ENCODE data around the gene DPY30. TPM values are rescaled to one million over a fixed set of nuclear protein-coding genes. Genes with fewer than 3 reads are reported as not detected.
"Not testable (repeated sequence)": the region's sequence is repeated elsewhere in the genome, so short reads cannot be mapped to it uniquely, and the experiment has no call there.

Gene DPY30
- polyA plus RNA-seq, 1 of the 3 experiments (the other 2 are of a cell fraction): 155 TPM

DNA sequence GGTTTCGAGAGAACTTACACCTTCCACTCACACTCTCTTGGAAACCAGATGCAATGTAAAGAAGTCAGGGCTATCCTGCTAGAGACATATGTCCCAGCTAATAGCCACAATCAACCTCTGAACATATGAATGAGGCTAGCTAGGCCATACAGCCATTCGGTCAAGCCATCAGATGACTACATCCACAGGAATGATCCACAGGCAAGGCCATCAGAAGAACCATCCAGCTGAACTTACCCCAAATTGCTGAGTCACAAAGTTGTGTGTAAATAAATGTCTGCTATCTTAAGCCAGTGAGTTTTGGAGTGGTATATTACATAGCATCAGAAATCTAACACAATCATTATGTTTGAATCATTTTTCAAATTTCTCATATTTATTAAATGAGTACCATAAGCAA is 18.5 kb upstream of the DPY30 start:
- Histone ChIP-seq H3F3A (replicated peaks; ENCODE audit: insufficient read depth) (peaks cover 7% of the 10 kb centered on the region), H3K4me1 (ENCODE audit: control insufficient read depth in 1 of 2, insufficient read depth in 2 of 2, low read depth in 1 of 2, low read length in 1 of 2) (peaks cover 0 to 4% of the 10 kb centered on the region in 2 experiments; a peak in 2 of 4 replicates), H3K79me2 (ENCODE audit: insufficient read depth) (no peaks in the 10 kb centered on the region), H2AFZ (ENCODE audit: low read depth) (no peak overlapping the region), H3K27me3 (ENCODE audit: insufficient read depth) (no peaks in the 10 kb centered on the region), H3K4me2 (no peak overlapping the region), H3K27ac (ENCODE audit: low read depth in 2 of 2, low read length in 1 of 2) (no peak overlapping the region), H3K9me2 (no peaks in the 10 kb centered on the region), H3K36me3 (replicated peaks in 1 of 2; ENCODE audit: control insufficient read depth in 1 of 2, insufficient read depth in 2 of 2, low read length in 1 of 2) (no peaks in the 10 kb centered on the region), H3K4me3 (ENCODE audit: low read depth in 2 of 2, low read length in 1 of 2) (no peak overlapping the region), H4K20me1 (ENCODE audit: insufficient read depth) (no peaks in the 10 kb centered on the region), H3K9me3 (no peaks in the 10 kb centered on the region), H3K9ac (no peak overlapping the region)
- POLR2A ChIA-PET: no interaction called here
- no peak for DNase-seq
- CTCF ChIA-PET: no interaction called here
- TF ChIP-seq, protein P1, sequence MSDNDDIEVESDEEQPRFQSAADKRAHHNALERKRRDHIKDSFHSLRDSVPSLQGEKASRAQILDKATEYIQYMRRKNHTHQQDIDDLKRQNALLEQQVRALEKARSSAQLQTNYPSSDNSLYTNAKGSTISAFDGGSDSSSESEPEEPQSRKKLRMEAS (IDR thresholded peaks at IDR 0.05; ENCODE audit: low read depth): no peak
- TF ChIP-seq TCF12 (IDR thresholded peaks at IDR 0.05) (no peak), ELF1 (IDR thresholded peaks at IDR 0.05) (no peak), TAF1 (IDR thresholded peaks at IDR 0.05; ENCODE audit: borderline replicate concordance, low read depth, low read length) (no peak), MXI1 (IDR thresholded peaks at IDR 0.05; ENCODE audit: low read depth, low read length) (no peak), CHD2 (IDR thresholded peaks at IDR 0.05; ENCODE audit: low read length, partially characterized antibody) (no peak), FOSL2 (IDR thresholded peaks at IDR 0.05; ENCODE audit: borderline replicate concordance, low read depth) (no peak), RFX5 (IDR thresholded peaks at IDR 0.05; ENCODE audit: low read length) (no peak), GABPA (IDR thresholded peaks at IDR 0.05; ENCODE audit: low read depth) (no peak), GATA2 (CRISPR knock-in tag; IDR thresholded peaks at IDR 0.05) (no peak), USF2 (IDR thresholded peaks at IDR 0.05; ENCODE audit: borderline replicate concordance, low read depth, low read length) (no peak), FOXJ3 (CRISPR knock-in tag; IDR thresholded peaks at IDR 0.05) (no peak), FOXM1 (IDR thresholded peaks at IDR 0.05; ENCODE audit: low read depth) (no peak), EZH2phosphoT487 (IDR thresholded peaks at IDR 0.05; ENCODE audit: borderline replicate concordance, low read depth) (no peak)
- TF ChIP-seq, protein P2, sequence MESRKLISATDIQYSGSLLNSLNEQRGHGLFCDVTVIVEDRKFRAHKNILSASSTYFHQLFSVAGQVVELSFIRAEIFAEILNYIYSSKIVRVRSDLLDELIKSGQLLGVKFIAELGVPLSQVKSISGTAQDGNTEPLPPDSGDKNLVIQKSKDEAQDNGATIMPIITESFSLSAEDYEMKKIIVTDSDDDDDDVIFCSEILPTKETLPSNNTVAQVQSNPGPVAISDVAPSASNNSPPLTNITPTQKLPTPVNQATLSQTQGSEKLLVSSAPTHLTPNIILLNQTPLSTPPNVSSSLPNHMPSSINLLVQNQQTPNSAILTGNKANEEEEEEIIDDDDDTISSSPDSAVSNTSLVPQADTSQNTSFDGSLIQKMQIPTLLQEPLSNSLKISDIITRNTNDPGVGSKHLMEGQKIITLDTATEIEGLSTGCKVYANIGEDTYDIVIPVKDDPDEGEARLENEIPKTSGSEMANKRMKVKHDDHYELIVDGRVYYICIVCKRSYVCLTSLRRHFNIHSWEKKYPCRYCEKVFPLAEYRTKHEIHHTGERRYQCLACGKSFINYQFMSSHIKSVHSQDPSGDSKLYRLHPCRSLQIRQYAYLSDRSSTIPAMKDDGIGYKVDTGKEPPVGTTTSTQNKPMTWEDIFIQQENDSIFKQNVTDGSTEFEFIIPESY (IDR thresholded peaks at IDR 0.05; ENCODE audit: borderline replicate concordance, low read depth): no peak
- TF ChIP-seq, protein P3, sequence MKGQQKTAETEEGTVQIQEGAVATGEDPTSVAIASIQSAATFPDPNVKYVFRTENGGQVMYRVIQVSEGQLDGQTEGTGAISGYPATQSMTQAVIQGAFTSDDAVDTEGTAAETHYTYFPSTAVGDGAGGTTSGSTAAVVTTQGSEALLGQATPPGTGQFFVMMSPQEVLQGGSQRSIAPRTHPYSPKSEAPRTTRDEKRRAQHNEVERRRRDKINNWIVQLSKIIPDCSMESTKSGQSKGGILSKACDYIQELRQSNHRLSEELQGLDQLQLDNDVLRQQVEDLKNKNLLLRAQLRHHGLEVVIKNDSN (IDR thresholded peaks at IDR 0.05; ENCODE audit: borderline replicate concordance, low read depth): no peak
- TF ChIP-seq, protein P4, sequence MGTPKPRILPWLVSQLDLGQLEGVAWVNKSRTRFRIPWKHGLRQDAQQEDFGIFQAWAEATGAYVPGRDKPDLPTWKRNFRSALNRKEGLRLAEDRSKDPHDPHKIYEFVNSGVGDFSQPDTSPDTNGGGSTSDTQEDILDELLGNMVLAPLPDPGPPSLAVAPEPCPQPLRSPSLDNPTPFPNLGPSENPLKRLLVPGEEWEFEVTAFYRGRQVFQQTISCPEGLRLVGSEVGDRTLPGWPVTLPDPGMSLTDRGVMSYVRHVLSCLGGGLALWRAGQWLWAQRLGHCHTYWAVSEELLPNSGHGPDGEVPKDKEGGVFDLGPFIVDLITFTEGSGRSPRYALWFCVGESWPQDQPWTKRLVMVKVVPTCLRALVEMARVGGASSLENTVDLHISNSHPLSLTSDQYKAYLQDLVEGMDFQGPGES (IDR thresholded peaks at IDR 0.05; ENCODE audit: low read depth, low read length): no peak
- 84% methylated on average over 2 of the region's 2 CpGs for WGBS (ENCODE audit: low lambda C conversion rate)

GRCh38 chr2:32054583-32054982 is 15.0 kb upstream of the DPY30 start:
- H4K20me1 ChIP-seq (ENCODE audit: insufficient read depth); H3K79me2 ChIP-seq (ENCODE audit: insufficient read depth); H3K9ac ChIP-seq; H3K9me2 ChIP-seq; H3F3A ChIP-seq (replicated peaks; ENCODE audit: insufficient read depth); H3K4me3 ChIP-seq (ENCODE audit: low read depth in 2 of 2, low read length in 1 of 2); H3K27me3 ChIP-seq (ENCODE audit: insufficient read depth); H3K4me1 ChIP-seq (ENCODE audit: control insufficient read depth in 1 of 2, insufficient read depth in 2 of 2, low read depth in 1 of 2, low read length in 1 of 2); H3K4me2 ChIP-seq; H3K27ac ChIP-seq (ENCODE audit: low read depth in 2 of 2, low read length in 1 of 2); H3K9me3 ChIP-seq; H2AFZ ChIP-seq (ENCODE audit: low read depth); DNase-seq; H3K36me3 ChIP-seq (replicated peaks in 1 of 2; ENCODE audit: control insufficient read depth in 1 of 2, insufficient read depth in 2 of 2, low read length in 1 of 2): not testable (repeated sequence)
- CTCF ChIA-PET: interaction anchor here (0.9 to 1.3 kb wide), 3 partner anchors 9 to 17 kb away, joined by 3 read pairs; no protein-coding TSS in a partner anchor
- POLR2A ChIA-PET: interaction anchor here (1.2 to 1.9 kb wide), 2 partner anchors 8 to 15 kb away, joined by 4 to 11 read pairs; partner anchors contain the start of genes DPY30 and SPAST
- WGBS (ENCODE audit: low lambda C conversion rate): 91% methylated on average over 3 of the region's 3 CpGs
